Upper lobe of left lung (tissue), 4 donors: Measurements from ENCODE around the gene NBEAL2.

Experiments used
- EP300 ChIP-seq, 4 donors: sonication (generic); formaldehyde crosslinking; IDR thresholded peaks; one replicate each; pipeline ENCODE4 v1.5.1; 2017; ENCODE audit warnings: antibody characterized with exemption in 4 of 4, control low read depth in 2 of 4
- TF ChIP-seq, protein P1 (sequence below), 6 experiments: fragments of 450-650 bp in 4 of 6; fragments of 200-600 bp in 2 of 6; sonication (generic) in 2 of 6; IDR thresholded peaks; one replicate each; pipeline ENCODE4 v1.5.1; 2016 to 2019; ENCODE audit warnings: antibody characterized with exemption in 6 of 6

- TF ChIP-seq, protein P1, sequence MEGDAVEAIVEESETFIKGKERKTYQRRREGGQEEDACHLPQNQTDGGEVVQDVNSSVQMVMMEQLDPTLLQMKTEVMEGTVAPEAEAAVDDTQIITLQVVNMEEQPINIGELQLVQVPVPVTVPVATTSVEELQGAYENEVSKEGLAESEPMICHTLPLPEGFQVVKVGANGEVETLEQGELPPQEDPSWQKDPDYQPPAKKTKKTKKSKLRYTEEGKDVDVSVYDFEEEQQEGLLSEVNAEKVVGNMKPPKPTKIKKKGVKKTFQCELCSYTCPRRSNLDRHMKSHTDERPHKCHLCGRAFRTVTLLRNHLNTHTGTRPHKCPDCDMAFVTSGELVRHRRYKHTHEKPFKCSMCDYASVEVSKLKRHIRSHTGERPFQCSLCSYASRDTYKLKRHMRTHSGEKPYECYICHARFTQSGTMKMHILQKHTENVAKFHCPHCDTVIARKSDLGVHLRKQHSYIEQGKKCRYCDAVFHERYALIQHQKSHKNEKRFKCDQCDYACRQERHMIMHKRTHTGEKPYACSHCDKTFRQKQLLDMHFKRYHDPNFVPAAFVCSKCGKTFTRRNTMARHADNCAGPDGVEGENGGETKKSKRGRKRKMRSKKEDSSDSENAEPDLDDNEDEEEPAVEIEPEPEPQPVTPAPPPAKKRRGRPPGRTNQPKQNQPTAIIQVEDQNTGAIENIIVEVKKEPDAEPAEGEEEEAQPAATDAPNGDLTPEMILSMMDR (IDR thresholded peaks at IDR 0.05): no peak
- no peak for TF ChIP-seq EP300 (IDR thresholded peaks at IDR 0.05)
Observed at GRCh38 chr3:47002171-47003055, 22.9 kb downstream of the NBEAL2 start.
